PC-9 (cell line): Measurements from ENCODE around the gene GALNT2. TPM values are rescaled to one million over a fixed set of nuclear protein-coding genes. Genes with fewer than 3 reads are reported as not detected.

Experiments
- BruUV-seq: library from RNA; stranded (reverse); fragments of 400-500 nt; replicated peaks from 2 replicates; lab custom pipeline; 2021; lab: Mats Ljungman, UMichigan
- CTCF ChIA-PET: fragments of 300-600 bp; sonication (Branson Sonifier 250); formaldehyde crosslinking; loops from one replicate; lab custom pipeline; 2022; ENCODE audit warnings: antibody characterized with exemption; lab: Charles Lee
- POLR2A ChIA-PET: fragments of 300-600 bp; sonication (Branson Sonifier 250); formaldehyde crosslinking; loops from one replicate; lab custom pipeline; 2022; ENCODE audit warnings: antibody characterized with exemption; ENCODE audit not compliant: unreplicated experiment; lab: Charles Lee
- DNase-seq, 2 experiments: peaks; one replicate each; pipeline versions ENCODE4 v3.0.0 to v3.0.0-alpha.2; 2015 to 2022; ENCODE audit warnings: mixed read lengths in 1 of 2
- H2AFZ ChIP-seq: fragments of 200-600 bp; sonication (generic); 2 replicates; pipeline ENCODE4 v1.8.1; 2017; ENCODE audit warnings: antibody characterized with exemption
- H3F3A ChIP-seq: fragments of 200-600 bp; sonication (generic); 2 replicates; pipeline ENCODE4 v1.8.1; 2017; ENCODE audit warnings: antibody characterized with exemption, mild to moderate bottlenecking, low read depth; ENCODE audit not compliant: insufficient read depth
- H3K27ac ChIP-seq: fragments of 200-600 bp; sonication (generic); 2 replicates; pipeline ENCODE4 v1.6.1; 2016; ENCODE audit warnings: mixed run types
- H3K27me3 ChIP-seq: fragments of 200-600 bp; sonication (generic); 2 replicates; pipeline ENCODE4 v1.6.1; 2016; ENCODE audit warnings: low read depth, mixed run types; ENCODE audit not compliant: insufficient read depth
- H3K36me3 ChIP-seq: fragments of 200-600 bp; sonication (generic); 2 replicates; pipeline ENCODE4 v1.6.1; 2016; ENCODE audit warnings: low read depth, mixed run types
- H3K4me1 ChIP-seq: fragments of 200-600 bp; sonication (generic); replicated peaks from 2 replicates; pipeline ENCODE4 v1.6.1; 2016; ENCODE audit warnings: mixed run types; ENCODE audit not compliant: insufficient read depth
- H3K4me2 ChIP-seq: fragments of 200-600 bp; sonication (generic); 2 replicates; pipeline ENCODE4 v1.6.1; 2017; ENCODE audit warnings: mixed run types
- H3K4me3 ChIP-seq: fragments of 200-600 bp; sonication (generic); 2 replicates; pipeline ENCODE4 v1.6.1; 2016; ENCODE audit warnings: mixed run types
- H3K79me2 ChIP-seq: fragments of 200-600 bp; sonication (generic); 2 replicates; pipeline ENCODE4 v1.6.1; 2017; ENCODE audit warnings: low read depth, mixed run types
- H3K9me2 ChIP-seq: fragments of 200-600 bp; sonication (generic); 2 replicates; pipeline ENCODE4 v1.8.1; 2017; ENCODE audit warnings: mild to moderate bottlenecking; ENCODE audit not compliant: insufficient read depth
- H3K9me3 ChIP-seq: fragments of 200-600 bp; sonication (generic); 2 replicates; pipeline ENCODE4 v1.8.1; 2016; ENCODE audit warnings: low read depth; ENCODE audit not compliant: insufficient read depth
- H4K20me1 ChIP-seq: fragments of 200-600 bp; sonication (generic); 2 replicates; pipeline ENCODE4 v1.8.1; 2017; ENCODE audit not compliant: insufficient read depth
- EZH2 ChIP-seq: fragments of 200-600 bp; sonication (generic); IDR thresholded peaks from 2 replicates; pipeline ENCODE4 v1.8.0; 2017; ENCODE audit warnings: antibody characterized with exemption, low read depth
- intact Hi-C: fragments of 100-400 bp; cut with micrococcal nuclease; formaldehyde crosslinking; loops from one replicate; pipeline ENCODE4 v1.10.0; 2022; ENCODE audit not compliant: unreplicated experiment
- total RNA-seq: library from RNA; stranded (reverse); gene quantifications from 2 replicates; pipeline ENCODE4 v1.2.3, GENCODE V29; 2021
- TF ChIP-seq, protein P1 (sequence below): fragments of 200-600 bp; sonication (generic); conservative IDR thresholded peaks from 2 replicates; pipeline ENCODE4 v1.6.1; 2017; ENCODE audit warnings: mixed run types, antibody characterized with exemption, mild to moderate bottlenecking, moderate library complexity

The GALNT2 gene
- total RNA-seq, 1 experiment from 2014 or later = 121 TPM

DNA sequence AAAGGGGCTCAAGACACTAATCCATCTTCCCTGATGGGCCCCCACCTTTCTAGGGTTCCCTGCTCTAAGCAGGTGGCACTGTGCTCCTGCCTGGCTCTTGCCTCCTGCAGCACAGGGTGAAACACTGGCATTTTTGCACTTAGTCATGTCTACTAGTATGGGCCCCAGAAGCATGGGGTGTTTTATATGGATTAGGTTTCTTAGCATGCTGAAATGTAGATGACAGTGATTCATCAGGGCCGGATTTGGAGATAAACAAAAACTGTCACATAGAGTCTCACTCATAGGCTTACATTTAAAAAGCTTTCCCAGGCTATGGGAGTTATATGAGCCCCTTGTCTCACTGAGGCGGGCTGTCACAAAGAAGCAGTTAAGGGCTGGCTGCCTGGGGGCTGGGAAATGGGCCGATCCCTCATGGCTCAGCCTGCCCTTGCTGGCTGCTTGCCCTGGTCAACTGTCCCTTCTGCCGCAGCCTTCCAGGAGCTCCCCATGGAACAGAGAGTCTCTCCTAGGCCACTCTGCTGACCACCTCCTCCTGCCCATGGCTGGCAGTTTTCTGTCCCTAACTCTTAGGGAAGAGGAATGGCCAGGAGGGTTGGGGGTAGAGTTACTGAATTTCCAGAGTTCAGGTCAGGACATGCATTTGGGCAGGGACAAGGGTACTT, 6.5 kb downstream of the GALNT2 start:
- no TSS peak for BruUV-seq
- Histone ChIP-seq H2AFZ (no peak overlapping the region), H3K9me2 (no peaks in the 10 kb centered on the region), H3K79me2 (peaks cover 100% of the 10 kb centered on the region), H3K27me3 (no peaks in the 10 kb centered on the region), H4K20me1 (peaks cover 9% of the 10 kb centered on the region; the same call in 1 of the 2 replicates), H3K27ac (peak overlapping the region; percentile 51), H3F3A (peaks cover 4% of the 10 kb centered on the region; the same call in 1 of the 2 replicates), H3K4me3 (no peak overlapping the region), H3K9me3 (no peaks in the 10 kb centered on the region), H3K36me3 (0 out of 2 replicates have a peak, but pooled peaks cover 10% of the 10 kb centered on the region), H3K4me1 (peaks cover 29% of the 10 kb centered on the region), H3K4me2 (peak overlapping the region; percentile 29; the same call in 1 of the 2 replicates)
- ChIA-PET CTCF (no interaction called here), POLR2A (interaction anchor here (0.7 kb wide), 1 partner anchor 40 kb away, joined by 6 read pairs; no protein-coding TSS in a partner anchor)
- intact Hi-C loops = no loop called here
- TF ChIP-seq, protein P1, sequence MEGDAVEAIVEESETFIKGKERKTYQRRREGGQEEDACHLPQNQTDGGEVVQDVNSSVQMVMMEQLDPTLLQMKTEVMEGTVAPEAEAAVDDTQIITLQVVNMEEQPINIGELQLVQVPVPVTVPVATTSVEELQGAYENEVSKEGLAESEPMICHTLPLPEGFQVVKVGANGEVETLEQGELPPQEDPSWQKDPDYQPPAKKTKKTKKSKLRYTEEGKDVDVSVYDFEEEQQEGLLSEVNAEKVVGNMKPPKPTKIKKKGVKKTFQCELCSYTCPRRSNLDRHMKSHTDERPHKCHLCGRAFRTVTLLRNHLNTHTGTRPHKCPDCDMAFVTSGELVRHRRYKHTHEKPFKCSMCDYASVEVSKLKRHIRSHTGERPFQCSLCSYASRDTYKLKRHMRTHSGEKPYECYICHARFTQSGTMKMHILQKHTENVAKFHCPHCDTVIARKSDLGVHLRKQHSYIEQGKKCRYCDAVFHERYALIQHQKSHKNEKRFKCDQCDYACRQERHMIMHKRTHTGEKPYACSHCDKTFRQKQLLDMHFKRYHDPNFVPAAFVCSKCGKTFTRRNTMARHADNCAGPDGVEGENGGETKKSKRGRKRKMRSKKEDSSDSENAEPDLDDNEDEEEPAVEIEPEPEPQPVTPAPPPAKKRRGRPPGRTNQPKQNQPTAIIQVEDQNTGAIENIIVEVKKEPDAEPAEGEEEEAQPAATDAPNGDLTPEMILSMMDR = no peak
- TF ChIP-seq EZH2 = no peak
- DNase-seq = peak; percentile 32 to 72

DNA sequence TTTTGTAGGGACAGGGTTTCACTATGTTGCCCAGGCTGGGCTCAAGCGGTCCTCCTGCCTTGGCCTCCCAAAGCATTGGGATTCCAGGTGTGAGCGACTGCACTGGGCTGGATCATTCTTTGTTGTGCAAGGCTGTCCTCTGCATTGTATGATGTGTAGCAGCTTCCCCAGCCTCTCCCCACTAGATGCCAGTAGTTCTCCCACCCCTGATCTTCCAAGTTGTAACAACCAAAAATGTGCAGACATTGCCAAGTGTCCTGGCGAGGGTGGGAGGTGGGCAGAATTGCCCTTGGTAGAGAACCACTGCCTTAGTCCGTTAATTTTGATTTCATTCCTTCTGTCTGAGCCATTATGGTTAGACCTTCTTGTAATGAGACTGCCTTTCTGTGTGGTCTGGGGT, 7.2 kb downstream of the GALNT2 start:
- no peaks in the 10 kb centered on the region for H3K9me2 ChIP-seq
- H3K4me3 ChIP-seq = no peak overlapping the region
- CTCF ChIA-PET = no interaction called here
- H3K27me3 ChIP-seq = no peaks in the 10 kb centered on the region
- no peak overlapping the region for H3K4me2 ChIP-seq
- H3K4me1 ChIP-seq = peaks cover 25% of the 10 kb centered on the region
- 0 out of 2 replicates have a peak, but pooled peaks cover 10% of the 10 kb centered on the region for H3K36me3 ChIP-seq
- TF ChIP-seq, protein P1 = no peak
- TF ChIP-seq EZH2 = no peak
- H3K27ac ChIP-seq = peak overlapping the region; percentile 51; the same call in 1 of the 2 replicates
- intact Hi-C loops = no loop called here
- DNase-seq = no peak
- no peaks in the 10 kb centered on the region for H3K9me3 ChIP-seq
- no peak overlapping the region for H2AFZ ChIP-seq
- POLR2A ChIA-PET = no interaction called here
- BruUV-seq = no TSS peak
- peaks cover 100% of the 10 kb centered on the region for H3K79me2 ChIP-seq
- H3F3A ChIP-seq = peaks cover 4% of the 10 kb centered on the region; the same call in 1 of the 2 replicates
- H4K20me1 ChIP-seq = peaks cover 7% of the 10 kb centered on the region; the same call in 1 of the 2 replicates

DNA sequence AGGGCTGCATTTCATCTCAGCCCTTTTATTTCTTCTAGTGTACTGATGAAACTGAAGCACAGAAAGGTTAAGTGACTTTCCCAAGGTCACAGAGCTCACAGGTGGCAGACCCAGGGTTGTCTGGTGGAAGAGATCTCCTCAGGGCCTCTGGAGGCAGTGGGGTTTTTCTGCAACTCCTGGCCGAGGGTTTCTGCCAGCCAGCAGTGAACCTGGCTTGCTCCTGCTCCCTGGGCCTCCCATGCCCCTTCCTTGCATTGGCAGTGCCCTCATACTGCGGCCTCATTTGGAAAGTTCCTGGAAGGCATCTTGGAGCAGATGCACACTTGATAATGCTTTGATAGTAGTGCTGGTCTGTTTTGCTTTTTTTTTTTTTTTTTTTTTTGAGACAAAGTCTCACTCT, 7.7 kb downstream of the GALNT2 start:
- no peaks in the 10 kb centered on the region for H3K9me3 ChIP-seq
- H3K9me2 ChIP-seq = no peaks in the 10 kb centered on the region
- POLR2A ChIA-PET = no interaction called here
- H3K27me3 ChIP-seq = no peaks in the 10 kb centered on the region
- H3K36me3 ChIP-seq = 0 out of 2 replicates have a peak, but pooled peaks cover 10% of the 10 kb centered on the region
- TF ChIP-seq, protein P1 = no peak
- H3F3A ChIP-seq = peaks cover 4% of the 10 kb centered on the region; the same call in 1 of the 2 replicates
- BruUV-seq = no TSS peak
- H3K4me3 ChIP-seq = no peak overlapping the region
- DNase-seq = no peak
- no peak overlapping the region for H2AFZ ChIP-seq
- intact Hi-C loops = no loop called here
- H4K20me1 ChIP-seq = peaks cover 7% of the 10 kb centered on the region; the same call in 1 of the 2 replicates
- H3K79me2 ChIP-seq = peaks cover 100% of the 10 kb centered on the region
- CTCF ChIA-PET = no interaction called here
- H3K27ac ChIP-seq = no peak overlapping the region
- peaks cover 20% of the 10 kb centered on the region for H3K4me1 ChIP-seq
- no peak overlapping the region for H3K4me2 ChIP-seq
